ENCODE data around the gene GSK3B. TPM values are rescaled to one million over a fixed set of nuclear protein-coding genes. Genes with fewer than 3 reads are reported as not detected.

Gene GSK3B
- total and polyA plus RNA-seq, 2 donors (not counting 1 experiment from before 2014, with no cell fraction given): 12.3 to 33.3 TPM

GRCh38 chr3:119883461-119884160 is 210.6 kb downstream of the GSK3B start:
- Histone ChIP-seq H3K4me2 (replicated peaks; ENCODE audit: low read depth, low read length, poor library complexity, severe bottlenecking) (no peak overlapping the region), H3K4me3 (ENCODE audit: control extremely low read depth in 1 of 5, extremely low read depth in 1 of 5, insufficient read depth in 1 of 5, low read depth in 2 of 5, low read length in 4 of 5) (no peak overlapping the region), H3K36me3 (replicated peaks in 1 of 2; ENCODE audit: control extremely low read depth in 1 of 2, control insufficient read depth in 1 of 2, extremely low read depth in 1 of 2, insufficient read depth in 2 of 2, low read length in 1 of 2) (peaks cover 9 to 10% of the 10 kb centered on the region in 2 experiments), H3K4me1 (ENCODE audit: control insufficient read depth in 2 of 2, insufficient read depth in 2 of 2, low read length in 2 of 2) (no peaks in the 10 kb centered on the region), H3K27me3 (replicated peaks in 1 of 4; ENCODE audit: control extremely low read depth in 1 of 4, control insufficient read depth in 3 of 4, insufficient read depth in 4 of 4, low read length in 3 of 4) (no peaks in the 10 kb centered on the region), H3K79me2 (ENCODE audit: control insufficient read depth, insufficient read depth, low read length) (no peaks in the 10 kb centered on the region), H3K27ac (ENCODE audit: low read length in 2 of 2) (no peak overlapping the region), H2AFZ (ENCODE audit: insufficient read depth, low read depth, low read length, poor library complexity, severe bottlenecking) (no peak overlapping the region), H3K9ac (ENCODE audit: low read length) (no peak overlapping the region), H3K9me3 (ENCODE audit: control extremely low read depth in 1 of 3, control insufficient read depth in 2 of 3, insufficient read depth in 1 of 3, low read length in 2 of 3) (peaks cover under 1 to 3% (median 2%) of the 10 kb centered on the region in 3 donors), H4K20me1 (ENCODE audit: control insufficient read depth, insufficient read depth, low read length, poor library complexity, severe bottlenecking) (no peaks in the 10 kb centered on the region)
- intact Hi-C loops (cut with micrococcal nuclease): no loop called here
- POLR2A ChIA-PET: no interaction called here
- TF ChIP-seq CTCF (IDR thresholded peaks at IDR 0.05): no peak
- TF ChIP-seq EZH2 (IDR thresholded peaks at IDR 0.05; ENCODE audit: borderline replicate concordance, insufficient read depth, low read depth, low read length, poor library complexity, severe bottlenecking): no peak
- H3K27ac Mint-ChIP-seq: no peak overlapping the region
- no peaks in the 10 kb centered on the region for H3K27me3 Mint-ChIP-seq
- CTCF ChIA-PET: no interaction called here
- ATAC-seq (ENCODE audit: low read depth) (no peak), DNase-seq (no peak)
- H3K4me1 Mint-ChIP-seq: no peaks in the 10 kb centered on the region
- peaks cover 5% of the 10 kb centered on the region for H3K9me3 Mint-ChIP-seq (ENCODE audit: insufficient read depth)
- 100% methylated on average over 1 of the region's 1 CpG for WGBS (ENCODE audit: insufficient coverage)
- H3K4me3 Mint-ChIP-seq: no peak overlapping the region

GRCh38 chr3:119880966-119881365 is 213.3 kb downstream of the GSK3B start:
- ATAC-seq (ENCODE audit: low read depth) (no peak), DNase-seq (no peak)
- Histone ChIP-seq H3K27ac (ENCODE audit: low read length in 2 of 2) (no peak overlapping the region), H3K27me3 (replicated peaks in 1 of 4; ENCODE audit: control extremely low read depth in 1 of 4, control insufficient read depth in 3 of 4, insufficient read depth in 4 of 4, low read length in 3 of 4) (no peaks in the 10 kb centered on the region), H4K20me1 (ENCODE audit: control insufficient read depth, insufficient read depth, low read length, poor library complexity, severe bottlenecking) (no peaks in the 10 kb centered on the region), H3K79me2 (ENCODE audit: control insufficient read depth, insufficient read depth, low read length) (no peaks in the 10 kb centered on the region), H3K4me1 (ENCODE audit: control insufficient read depth in 2 of 2, insufficient read depth in 2 of 2, low read length in 2 of 2) (no peaks in the 10 kb centered on the region), H3K9me3 (ENCODE audit: control extremely low read depth in 1 of 3, control insufficient read depth in 2 of 3, insufficient read depth in 1 of 3, low read length in 2 of 3) (no peaks in the 10 kb centered on the region), H3K36me3 (replicated peaks in 1 of 2; ENCODE audit: control extremely low read depth in 1 of 2, control insufficient read depth in 1 of 2, extremely low read depth in 1 of 2, insufficient read depth in 2 of 2, low read length in 1 of 2) (peaks cover 9 to 10% of the 10 kb centered on the region in 2 experiments), H3K9ac (ENCODE audit: low read length) (no peak overlapping the region), H2AFZ (ENCODE audit: insufficient read depth, low read depth, low read length, poor library complexity, severe bottlenecking) (no peak overlapping the region), H3K4me3 (ENCODE audit: control extremely low read depth in 1 of 5, extremely low read depth in 1 of 5, insufficient read depth in 1 of 5, low read depth in 2 of 5, low read length in 4 of 5) (no peak overlapping the region), H3K4me2 (replicated peaks; ENCODE audit: low read depth, low read length, poor library complexity, severe bottlenecking) (no peak overlapping the region)
- CTCF ChIA-PET: interaction anchor here (0.9 to 1.5 kb wide), 5 partner anchors 11 to 266 kb away, joined by 3 to 11 read pairs (median 3); no protein-coding TSS in a partner anchor
- H3K4me3 Mint-ChIP-seq: no peak overlapping the region
- H3K4me1 Mint-ChIP-seq: no peaks in the 10 kb centered on the region
- no CpG with 5 or more reads among the region's 1 CpG for WGBS (ENCODE audit: insufficient coverage)
- intact Hi-C loops (cut with micrococcal nuclease): no loop called here
- POLR2A ChIA-PET: no interaction called here
- H3K9me3 Mint-ChIP-seq (ENCODE audit: insufficient read depth): no peaks in the 10 kb centered on the region
- no peaks in the 10 kb centered on the region for H3K27me3 Mint-ChIP-seq
- no peak overlapping the region for H3K27ac Mint-ChIP-seq
- no peak for TF ChIP-seq CTCF (IDR thresholded peaks at IDR 0.05)
- no peak for TF ChIP-seq EZH2 (IDR thresholded peaks at IDR 0.05; ENCODE audit: borderline replicate concordance, insufficient read depth, low read depth, low read length, poor library complexity, severe bottlenecking)

All from B cell (primary cell).